Measurements from ENCODE around the gene CCT5.
"Not testable (repeated sequence)": the region's sequence is repeated elsewhere in the genome, so short reads cannot be mapped to it uniquely, and the experiment has no call there.

The CCT5 gene

DNA sequence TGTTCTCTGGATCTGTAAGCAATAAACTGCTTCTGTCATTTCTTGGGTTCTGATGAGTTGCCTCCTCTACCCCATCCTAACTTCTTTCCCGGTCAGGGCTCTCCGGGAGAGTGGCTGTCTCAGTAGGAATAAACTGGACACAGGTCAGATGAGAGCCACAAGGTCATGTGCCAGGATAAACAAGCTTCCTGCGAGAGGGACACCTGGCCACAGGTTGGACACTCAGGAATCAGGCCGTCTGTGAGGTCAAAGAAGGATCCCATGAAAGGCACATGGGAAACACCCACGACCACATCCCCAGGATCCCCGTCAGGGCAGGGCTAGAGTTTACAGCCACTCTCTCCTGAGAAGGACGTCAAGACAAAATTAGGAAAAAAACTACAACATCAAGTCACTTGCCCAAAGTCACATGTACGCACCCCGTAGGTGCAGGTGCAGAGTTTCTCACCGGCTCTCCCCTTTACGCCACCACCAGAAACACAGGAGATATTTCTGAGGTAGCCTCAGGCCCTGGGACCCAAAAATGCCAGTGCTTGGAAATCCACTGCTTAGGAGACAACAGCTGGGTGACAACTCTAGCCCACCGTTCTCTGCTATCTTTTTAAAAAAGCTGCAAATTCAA, 28.7 kb downstream of the CCT5 start:
- no peak for DNase-seq

DNA sequence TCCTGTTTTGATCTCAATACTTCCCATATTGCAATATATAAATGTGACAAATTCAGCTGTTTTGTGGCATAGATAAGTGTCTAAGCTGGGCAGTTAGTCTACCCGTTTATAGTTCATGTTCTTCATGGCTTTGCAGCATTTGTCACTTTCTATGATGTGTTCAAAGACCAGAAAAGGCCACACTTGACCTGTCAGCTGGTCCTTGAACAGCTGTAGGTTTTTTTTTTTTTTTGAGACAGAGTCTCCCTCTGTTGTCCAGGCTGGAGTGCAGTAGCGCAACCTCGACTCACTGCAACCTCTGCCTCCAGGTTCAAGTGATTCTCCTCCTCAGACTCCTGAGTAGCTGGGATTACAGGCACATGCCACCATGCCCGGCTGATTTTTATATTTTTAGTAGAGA, 29.2 kb downstream of the CCT5 start:
- DNase-seq: no peak

DNA sequence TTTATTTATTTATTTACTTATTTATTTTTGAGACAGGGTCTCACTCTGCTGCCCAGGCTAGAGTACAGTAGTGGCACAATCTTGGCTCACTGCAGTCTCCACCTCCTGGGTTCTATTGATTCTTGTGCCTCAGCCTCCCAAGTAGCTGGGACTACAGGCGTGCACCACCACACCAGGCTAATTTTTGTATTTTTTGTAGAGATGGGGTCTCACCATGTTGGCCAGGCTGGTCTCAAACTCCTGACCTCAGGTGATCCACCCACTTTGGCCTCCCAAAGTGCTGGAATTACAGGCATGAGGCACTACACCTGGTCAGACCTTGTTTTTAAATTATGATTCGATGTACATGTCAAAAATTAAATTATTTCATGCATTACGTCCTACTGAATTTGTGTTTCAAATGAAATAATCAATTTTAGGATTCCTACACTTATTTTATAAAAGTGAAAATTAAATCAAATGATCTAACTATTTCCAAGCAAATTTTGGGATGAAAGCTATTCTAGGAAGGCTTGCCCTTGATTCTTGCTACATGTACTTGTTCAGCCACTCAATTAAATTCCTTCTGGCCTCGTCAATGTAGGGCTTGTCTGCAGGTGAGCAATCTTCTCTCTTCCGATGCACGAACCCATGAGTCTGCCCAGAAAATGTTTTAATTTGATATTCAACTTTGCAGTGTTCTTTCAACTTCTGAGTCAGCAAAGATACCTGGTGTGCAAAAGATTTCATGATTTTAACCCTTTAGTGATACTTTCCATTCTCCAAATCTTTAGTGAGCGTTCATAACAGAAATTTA, 30.0 kb downstream of the CCT5 start:
- DNase-seq: no peak

DNA sequence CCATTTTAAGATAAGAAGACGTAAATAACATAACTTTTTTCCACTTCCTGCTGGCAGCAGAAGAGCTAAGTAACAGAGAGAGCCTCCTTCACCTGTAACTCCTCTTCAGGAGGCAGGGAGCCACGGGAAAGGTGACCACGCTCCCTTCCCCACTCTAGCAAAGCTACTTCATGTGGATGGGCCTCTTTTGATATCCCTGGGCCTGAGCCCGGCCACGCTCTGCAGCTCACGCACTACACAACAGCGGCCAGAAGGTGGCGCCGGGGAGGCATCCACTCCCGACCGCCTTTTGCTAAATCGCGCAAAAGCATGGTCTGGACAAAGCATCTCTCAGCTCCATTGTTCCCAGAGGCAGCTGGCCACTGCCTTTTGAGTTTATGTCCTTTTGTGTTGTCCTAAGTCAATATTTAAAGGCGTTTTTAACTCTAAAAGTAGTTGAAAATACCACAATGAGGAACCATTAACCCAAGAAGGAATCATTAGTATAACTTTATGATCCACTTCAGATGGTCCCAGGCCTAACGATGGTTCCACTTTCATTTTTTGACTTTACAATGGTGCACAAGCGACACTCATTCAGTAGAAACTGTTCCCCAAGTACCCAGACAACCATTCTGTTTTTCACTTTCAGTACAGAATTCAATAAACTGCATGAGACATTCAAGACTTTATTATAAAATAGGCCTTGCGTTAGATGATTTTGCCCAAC, 34.0 kb downstream of the CCT5 start:
- peak; percentile 75 for DNase-seq

DNA sequence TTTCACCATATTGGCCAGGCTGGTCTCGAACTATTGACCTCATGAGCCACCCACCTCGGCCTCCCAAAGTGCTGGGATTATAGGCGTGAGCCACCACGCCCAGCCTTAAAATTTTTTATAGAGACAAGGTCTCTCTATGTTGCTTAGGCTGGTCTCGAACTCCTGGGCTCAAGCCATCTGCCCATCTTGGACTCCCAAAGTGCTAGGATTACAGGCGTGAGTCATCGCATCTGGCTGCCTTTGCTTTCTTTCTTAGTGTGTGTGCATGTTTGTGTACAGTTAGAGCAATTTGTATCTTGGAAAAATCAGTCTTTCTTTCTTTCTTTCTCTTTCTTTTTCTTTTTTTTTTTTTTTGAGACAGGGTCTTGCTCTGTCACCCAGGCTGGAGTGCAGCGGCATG, 35.3 kb downstream of the CCT5 start:
- DNase-seq: not testable (repeated sequence)

DNA sequence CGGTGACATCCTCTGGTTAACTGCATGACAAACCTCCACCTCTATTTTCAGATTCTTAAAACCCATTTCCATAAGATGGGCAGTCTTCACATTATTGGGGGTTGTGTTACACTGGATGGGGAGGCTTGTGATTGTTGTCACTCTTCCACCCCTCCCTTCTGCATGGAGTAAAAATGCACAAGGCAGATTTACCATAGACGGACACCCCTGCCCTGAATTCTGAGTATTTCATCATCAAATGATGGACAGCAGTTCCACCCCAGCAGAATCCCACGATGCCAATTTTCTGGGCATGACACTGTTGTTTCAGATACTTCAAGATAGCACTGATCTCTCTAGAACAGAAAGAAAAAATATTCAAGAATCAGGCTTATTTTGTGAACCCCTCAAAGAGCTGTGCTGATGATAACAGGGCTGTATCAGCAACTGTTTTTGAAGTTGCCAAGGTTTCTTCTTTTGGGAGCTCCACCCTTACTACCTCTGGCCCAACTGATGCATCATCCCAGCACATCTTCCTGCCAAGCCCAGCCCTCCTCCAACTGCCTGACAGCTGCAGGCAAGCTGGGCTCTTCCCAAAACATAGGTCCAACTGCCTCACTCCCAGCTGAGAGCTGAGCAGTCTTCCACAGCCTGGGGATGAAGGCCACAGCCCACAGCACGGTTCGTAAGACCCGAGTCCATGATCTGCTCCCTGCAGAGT, 36.2 kb downstream of the CCT5 start:
- no peak for DNase-seq

DNA sequence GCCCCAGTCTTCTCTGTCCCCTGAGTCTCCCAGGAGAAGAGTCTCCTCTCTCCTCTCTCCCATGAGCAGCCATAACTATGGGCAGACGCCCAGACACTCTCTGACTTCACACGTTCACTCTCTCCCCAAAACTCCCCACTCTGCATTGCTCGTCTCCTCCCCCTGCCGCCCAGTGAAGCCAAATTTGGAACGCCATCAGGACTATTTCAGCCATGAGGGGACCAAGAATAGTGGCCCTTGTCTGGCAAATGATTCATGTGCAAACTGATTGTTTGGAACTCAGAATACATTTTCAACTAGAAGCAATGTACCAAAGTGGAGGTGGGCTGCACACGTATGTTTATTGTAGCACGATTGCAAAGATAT, 36.8 kb downstream of the CCT5 start:
- DNase-seq: no peak

DNA sequence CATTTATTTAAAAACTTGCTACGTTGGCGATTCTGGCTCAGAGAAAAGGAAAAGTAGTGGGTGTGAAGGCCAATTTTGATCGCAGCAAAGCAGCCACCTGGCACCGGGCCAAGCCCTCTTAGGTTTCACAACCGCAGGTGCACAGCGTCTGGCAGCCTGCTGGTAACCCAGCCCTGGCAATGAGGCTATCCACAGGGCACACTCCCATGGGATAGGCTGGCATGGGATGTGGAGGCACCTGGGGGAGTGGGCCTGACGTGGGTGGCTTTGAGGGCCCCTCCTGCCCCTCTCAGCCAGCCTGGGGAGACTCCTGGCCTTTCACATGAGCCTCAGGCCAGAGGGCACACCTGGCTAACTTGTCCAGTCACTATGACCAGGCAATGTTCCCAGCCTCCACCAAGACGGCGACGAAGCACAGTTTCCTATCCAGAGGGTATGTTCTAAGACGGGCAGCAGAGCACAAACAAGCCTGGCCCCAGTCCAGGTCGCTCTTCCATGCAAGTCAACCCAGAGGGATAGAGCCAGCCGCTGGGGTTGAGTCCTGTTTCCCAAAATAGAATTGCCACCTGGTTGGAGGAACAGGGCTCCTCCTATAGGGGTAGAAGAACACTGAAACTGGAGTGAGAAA, 38.6 kb downstream of the CCT5 start:
- DNase-seq: peak; percentile 14

DNA sequence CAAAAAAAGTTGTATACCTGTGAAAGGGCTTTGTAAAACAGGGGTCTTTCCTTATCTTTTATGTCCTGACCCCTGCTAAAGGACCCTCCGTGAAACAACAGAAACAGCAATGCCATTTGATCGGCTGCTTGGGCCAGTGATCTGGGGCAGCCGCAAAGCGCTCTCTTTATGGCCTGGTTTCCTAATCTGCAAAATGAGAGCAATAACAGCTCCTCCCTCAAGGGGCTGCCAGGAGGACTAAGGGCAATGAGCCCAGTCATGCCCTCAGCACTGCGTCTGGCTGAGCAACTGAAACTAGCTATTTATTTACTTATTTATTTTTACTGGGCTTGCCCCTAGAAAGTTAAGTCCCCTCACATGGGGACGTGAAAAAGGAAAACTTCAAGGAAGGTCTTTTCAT, 39.3 kb downstream of the CCT5 start:
- no peak for DNase-seq

DNA sequence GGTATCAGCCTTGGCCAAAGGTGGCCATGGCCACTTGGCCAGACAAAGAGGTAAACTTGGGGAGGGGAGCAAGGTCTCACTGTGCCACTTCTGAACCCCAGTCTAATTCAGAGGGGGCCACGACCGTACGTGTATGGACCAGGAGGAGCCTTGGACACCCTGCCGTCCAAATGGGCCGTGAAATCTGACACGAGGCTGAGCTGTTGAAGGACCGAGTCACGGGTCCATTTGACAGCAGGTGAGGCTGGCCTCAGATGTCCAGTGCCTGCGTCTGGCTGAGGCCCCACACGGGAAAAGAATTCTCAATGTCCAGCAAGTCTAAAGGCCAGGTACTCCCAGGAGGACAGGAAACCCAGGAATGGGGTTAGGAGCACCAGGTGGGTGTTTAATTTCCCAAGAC, 39.9 kb downstream of the CCT5 start:
- no peak for DNase-seq

DNA sequence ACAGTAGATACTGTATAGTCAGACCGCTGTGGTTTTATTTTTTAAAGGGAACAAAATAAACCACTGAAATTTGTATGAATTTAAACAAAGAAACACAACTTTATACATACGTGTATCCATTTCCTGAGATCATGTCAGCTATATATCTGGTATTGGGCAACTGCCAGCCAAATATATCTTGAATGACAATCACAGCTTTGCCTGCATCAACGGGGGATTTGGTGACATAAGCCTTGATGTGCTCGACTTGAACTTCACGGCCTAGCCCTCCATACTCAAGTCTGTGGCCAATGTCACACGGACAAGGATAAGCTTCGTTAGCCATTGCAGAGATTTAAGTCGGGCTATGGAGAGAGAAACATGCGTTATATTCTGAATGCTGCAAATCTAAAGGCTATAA, 40.4 kb downstream of the CCT5 start:
- no peak for DNase-seq

DNA sequence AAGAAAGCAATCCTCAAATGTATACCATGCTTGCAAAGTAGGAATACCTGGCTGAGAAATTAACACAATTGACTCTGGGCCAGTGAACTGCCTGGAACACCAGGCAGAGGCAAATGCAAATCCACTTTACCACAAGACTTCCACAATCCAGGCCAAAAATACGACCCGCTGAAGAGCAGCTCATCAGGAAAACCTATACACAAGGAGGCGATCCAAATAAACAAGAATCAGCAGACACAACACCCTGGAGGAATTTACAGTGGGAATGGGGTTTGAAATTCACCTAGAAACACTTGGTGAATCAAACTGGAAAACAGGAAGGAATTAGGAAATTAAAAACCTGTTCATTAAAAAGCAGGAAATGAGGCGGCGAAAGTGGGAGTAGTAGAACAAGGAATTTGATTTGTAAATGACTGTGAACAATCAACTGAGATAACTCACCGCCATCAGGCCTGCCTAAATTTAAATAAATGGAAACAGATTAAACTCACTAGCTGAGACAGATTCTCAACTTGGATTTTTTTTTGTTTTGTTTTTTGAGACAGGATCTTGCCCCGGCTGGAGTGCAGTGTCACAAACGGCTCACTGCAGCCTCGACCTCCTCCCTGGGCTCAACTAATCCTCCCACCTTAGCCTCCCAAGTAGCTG, 41.7 kb downstream of the CCT5 start:
- no peak for DNase-seq

DNA sequence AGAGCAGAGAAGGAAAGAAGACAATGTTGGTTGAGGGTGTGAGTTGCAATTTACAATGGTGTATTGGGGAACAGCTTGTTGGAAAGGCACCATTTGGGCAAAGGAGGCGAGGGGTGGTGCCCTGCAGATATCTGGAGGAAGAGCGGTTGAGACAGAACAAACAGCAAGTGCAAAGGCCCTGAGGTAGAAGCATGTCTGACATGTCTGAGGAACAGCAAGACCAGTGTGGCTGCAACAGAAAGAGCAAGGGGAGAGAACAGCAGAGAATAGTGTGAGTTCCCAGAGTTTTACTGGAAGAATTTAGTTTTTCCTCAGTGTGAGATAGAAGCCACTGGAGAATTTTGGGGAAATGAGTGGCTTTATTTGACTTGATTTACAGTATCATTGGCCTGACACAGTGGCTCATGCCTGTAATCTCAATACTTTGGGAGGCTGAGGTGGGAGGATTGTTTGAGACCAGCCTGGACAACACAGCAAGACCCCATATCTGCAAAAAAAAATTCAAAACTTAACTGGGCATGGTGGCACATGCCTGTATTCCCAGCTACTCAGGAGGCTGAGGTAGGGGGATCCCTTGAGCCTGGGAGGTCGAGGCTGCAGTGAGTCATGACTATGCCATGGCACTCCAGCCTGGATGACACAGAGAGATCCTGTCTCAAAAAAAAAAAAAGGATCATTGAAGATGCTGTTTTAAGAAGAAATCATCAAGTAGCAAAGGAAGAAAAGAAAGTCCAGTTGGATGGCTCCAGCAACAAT, 44.0 kb downstream of the CCT5 start:
- DNase-seq: no peak

DNA sequence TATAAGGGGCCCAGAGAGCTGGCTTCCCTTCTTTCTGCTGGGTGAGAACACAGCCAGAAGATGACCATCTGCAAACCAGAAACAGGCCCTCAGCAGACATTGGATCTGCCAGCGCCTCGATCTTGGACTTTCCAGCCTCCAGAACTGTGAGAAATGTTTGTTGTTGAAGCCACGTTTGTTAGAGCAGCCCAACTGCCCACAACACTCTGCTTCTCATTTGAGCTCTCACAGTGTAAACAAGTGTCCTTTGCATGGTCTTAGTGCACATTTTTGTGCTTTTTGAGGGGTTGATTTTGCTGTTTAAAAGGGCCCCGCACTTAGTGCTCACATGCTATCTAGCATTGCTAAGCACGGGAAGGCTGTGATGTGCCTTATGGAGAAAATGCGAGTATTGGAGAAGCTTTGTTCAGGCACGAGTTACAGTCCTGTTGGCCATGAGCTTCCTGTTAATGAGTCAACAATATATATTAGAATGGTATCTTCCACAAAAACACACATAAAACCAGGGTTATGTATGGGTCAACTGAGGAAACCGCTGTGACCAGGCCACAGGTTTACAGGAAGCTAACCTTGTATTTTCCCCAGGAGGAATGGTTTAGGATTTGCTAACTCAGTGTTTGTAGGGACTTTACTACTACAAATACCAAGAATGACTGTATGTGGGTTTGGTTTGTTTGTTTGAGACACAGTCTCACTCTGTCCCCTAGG, 45.7 kb downstream of the CCT5 start:
- no peak for DNase-seq

DNA sequence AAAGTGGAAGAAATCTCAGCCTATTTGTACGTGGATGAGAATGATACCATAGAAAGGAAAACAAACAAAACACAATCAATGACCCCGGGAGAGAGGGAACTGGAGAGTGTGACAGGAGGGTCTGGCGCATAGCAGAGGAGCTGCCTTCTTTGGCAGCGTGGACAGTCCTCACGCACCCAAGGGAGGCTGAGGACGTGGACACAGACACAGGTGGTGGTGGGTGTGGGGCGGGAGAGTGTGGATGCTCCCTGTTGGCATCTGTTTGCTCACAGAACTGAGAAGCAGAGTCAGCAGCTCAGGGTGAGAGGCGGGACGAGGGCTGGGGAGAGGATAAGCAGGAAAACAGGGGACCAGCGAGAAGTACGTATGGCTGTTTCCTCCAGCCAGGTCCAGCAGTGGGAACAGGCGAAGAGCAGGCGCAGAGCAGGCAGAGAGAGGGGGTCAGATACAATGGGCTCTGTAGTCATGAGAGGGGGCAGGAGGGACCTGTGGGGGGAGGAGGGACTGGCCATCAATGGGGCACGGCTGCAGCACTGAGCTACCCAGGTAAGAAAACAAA, 47.6 kb downstream of the CCT5 start:
- DNase-seq: no peak

DNA sequence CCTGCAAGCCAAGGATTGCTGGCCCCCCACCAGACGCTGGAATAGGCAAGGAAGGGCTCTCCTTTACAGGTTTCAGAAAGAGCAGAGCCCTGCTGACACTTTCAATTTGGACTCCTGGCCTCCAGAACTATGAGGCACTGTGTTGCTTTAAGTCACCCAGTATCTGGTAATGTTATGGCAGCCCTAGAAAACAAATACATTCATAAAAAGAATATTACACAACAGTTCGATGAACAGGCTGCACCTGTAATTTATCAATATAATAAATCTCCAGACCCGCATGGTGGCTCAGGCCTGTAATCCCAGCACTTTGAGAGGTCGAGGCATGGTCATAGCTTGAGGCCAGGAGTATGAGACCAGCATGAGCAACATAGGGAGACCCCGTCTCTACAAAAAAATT, 50.2 kb downstream of the CCT5 start:
- DNase-seq: no peak

DNA sequence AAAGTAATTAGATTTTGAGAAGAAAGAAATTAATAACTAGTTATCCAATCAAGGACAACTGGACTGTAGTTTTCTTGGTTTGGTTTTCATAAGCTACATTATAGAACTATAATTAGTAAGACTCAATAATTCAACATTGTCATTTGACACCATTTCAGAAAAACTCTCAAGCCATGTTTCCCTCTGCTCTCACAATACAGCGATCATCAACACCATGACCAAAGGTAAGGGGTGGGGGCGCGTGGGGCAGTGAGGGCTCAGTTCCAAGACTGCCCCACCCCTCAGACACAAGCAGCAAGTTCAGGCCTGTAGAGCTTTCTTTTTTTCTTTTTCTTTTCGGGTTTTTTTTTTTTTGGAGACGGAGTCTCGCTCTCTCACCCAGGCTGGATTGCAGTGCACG, 51.2 kb downstream of the CCT5 start:
- no peak for DNase-seq

DNA sequence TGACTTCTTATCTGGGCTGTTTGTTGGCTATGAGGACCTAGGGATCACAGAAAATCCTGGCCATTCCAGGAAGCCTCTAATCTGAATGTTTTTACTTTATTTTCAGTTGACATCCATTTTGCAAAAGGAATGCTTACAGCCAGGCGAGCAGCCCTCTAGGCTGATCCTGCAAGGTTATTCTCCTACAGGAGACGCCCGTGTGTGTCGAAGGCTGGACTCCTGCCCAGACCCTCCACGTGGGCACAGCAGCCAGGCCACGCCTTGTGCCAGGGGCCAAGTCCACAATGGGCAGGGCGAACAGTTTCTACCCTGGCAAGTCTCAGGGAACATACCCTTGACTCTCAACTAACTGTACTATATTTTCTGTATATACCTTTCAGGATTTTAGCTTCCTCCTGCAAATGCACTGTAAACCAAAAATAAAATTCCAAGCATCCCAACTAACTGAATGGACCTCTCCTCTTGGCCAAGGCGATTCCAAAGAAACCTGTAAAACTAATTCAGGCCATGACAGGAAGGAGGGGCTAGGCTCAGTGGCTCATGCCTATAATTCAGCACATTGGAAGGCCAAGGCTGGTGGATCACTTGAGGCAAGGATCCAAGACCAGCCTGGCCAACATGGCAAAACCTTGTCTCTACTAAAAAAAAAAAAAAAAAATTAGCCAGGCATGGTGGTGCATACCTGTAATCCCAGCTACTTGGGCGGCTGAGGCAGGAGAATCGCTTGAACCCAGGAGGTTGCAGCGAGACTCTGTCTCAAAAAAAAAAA, 51.9 kb downstream of the CCT5 start:
- DNase-seq: no peak

DNA sequence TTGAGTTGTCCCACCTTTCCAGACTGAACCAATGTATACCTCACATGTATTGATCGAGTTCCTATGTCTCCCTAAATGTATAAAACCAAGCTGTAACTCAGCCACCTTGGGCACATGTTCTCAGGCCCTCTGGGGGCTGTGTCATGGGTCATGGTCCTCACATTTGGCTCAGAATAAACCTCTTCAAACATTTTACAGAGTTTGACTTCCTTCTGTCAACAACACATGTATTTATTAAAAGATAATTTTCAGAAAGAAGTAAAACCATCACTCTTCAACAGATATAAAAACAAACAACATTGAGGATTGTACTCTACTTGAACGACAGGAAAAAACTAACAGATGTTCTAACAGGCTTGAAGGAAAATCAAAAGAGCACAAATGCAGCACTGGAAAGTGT, 53.1 kb downstream of the CCT5 start:
- no peak for DNase-seq

DNA sequence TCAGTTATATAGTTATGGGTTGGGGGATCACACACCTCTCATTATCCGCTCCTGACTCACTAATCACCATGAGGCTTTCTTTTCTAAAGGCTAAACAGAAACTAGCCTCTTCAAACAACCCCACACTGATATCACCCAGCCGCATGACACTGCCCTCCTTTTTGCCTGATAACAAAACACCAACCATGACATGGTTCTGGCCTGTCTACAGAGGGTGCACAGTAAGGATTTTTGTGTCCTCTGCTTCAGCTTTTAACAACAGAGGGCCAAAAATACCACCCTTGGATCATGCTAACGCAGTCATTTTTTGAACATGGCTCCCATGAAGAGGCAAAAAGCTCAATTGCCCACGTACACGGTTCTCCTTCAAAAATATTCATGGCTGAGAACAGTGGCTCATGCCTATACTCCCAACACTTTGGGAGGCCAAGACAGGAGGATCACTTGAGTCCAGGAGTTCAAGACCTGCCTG, 53.7 kb downstream of the CCT5 start:
- no peak for DNase-seq
